Hepatocyte (in vitro differentiated cells): ENCODE measurements around the gene GEN1.

Source experiments
- CTCF ChIP-seq: fragments of 200-600 bp; sonication (generic); IDR thresholded peaks from 2 replicates; pipeline ENCODE4 v1.5.1; 2016; ENCODE audit warnings: antibody characterized with exemption, mild to moderate bottlenecking; ENCODE audit not compliant: poor library complexity
- EZH2 ChIP-seq: fragments of 200-600 bp; sonication (generic); IDR thresholded peaks from 2 replicates; pipeline ENCODE4 v1.6.1; 2016; ENCODE audit warnings: antibody characterized with exemption, mild to moderate bottlenecking, borderline replicate concordance
- EZH2phosphoT487 ChIP-seq: fragments of 200-600 bp; sonication (generic); IDR thresholded peaks from one replicate; pipeline ENCODE4 v1.6.1; 2018; ENCODE audit warnings: antibody characterized with exemption, mild to moderate bottlenecking, low read depth, moderate library complexity; ENCODE audit not compliant: unreplicated experiment, severe bottlenecking

- TF ChIP-seq CTCF (no peak), EZH2 (no peak), EZH2phosphoT487 (no peak)
These were observed 35.2 kb upstream of the GEN1 start for GRCh38 chr2:17718689-17719088.
